ENCODE measurements around the gene UPP1.

GRCh38 chr7:48059706-48060105 lies 29.4 kb upstream of the UPP1 start:
- no peak for TF ChIP-seq POLR2AphosphoS5 (IDR thresholded peaks at IDR 0.05; ENCODE audit: low read depth, low read length)
- TF ChIP-seq SPI1 (IDR thresholded peaks at IDR 0.05; ENCODE audit: low read depth, low read length) = no peak
- TF ChIP-seq POLR2A (IDR thresholded peaks at IDR 0.05; ENCODE audit: low read depth, low read length) = no peak
- TF ChIP-seq TAF1 (IDR thresholded peaks at IDR 0.05; ENCODE audit: low read depth, low read length) = no peak
- no peak for TF ChIP-seq PAX5 (IDR thresholded peaks at IDR 0.05; ENCODE audit: insufficient read depth, low read length, severe bottlenecking)
